ENCODE results near the gene CR1.

DNA sequence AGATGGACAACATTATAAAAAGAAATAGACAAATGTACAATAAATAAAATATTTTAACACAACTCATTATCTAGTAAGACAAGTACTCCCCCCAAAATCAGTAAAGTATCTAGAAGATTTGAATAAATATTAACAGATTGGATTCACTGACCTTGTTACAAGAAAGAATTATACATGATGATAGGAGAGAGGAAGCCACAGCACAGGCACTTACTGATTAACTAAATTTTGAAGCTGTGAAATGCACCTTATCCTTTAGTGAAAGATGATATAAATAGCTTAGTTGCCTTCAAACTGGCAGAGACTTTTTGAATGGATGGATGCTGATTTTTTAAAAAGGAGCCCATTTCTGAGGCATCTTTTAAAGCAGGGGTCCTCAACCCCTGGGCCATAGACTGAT is 8.5 kb downstream of the CR1 start:
- TF ChIP-seq, protein P1, sequence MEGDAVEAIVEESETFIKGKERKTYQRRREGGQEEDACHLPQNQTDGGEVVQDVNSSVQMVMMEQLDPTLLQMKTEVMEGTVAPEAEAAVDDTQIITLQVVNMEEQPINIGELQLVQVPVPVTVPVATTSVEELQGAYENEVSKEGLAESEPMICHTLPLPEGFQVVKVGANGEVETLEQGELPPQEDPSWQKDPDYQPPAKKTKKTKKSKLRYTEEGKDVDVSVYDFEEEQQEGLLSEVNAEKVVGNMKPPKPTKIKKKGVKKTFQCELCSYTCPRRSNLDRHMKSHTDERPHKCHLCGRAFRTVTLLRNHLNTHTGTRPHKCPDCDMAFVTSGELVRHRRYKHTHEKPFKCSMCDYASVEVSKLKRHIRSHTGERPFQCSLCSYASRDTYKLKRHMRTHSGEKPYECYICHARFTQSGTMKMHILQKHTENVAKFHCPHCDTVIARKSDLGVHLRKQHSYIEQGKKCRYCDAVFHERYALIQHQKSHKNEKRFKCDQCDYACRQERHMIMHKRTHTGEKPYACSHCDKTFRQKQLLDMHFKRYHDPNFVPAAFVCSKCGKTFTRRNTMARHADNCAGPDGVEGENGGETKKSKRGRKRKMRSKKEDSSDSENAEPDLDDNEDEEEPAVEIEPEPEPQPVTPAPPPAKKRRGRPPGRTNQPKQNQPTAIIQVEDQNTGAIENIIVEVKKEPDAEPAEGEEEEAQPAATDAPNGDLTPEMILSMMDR (IDR thresholded peaks at IDR 0.05): no peak
- TF ChIP-seq POLR2A (IDR thresholded peaks at IDR 0.05) (no peak), EP300 (IDR thresholded peaks at IDR 0.05) (no peak)
